ENCODE data around the gene CACNA2D2. TPM values are rescaled to one million over a fixed set of nuclear protein-coding genes. Genes with fewer than 3 reads are reported as not detected.

The CACNA2D2 gene
- total RNA-seq, 1 donor from 2014 or later, result 0.21 TPM

- Histone ChIP-seq H3K4me3 (ENCODE audit: low read depth, low read length) (no peak overlapping the region), H3K27me3 (ENCODE audit: control insufficient read depth, insufficient read depth, low read length) (no peaks in the 10 kb centered on the region), H3K36me3 (ENCODE audit: control insufficient read depth, insufficient read depth, low read length) (no peaks in the 10 kb centered on the region)
- TF ChIP-seq CTCF (IDR thresholded peaks at IDR 0.05; ENCODE audit: insufficient read depth, low read length, poor library complexity, severe bottlenecking), result no peak
- no peak for DNase-seq (ENCODE audit: low read depth)
These were observed 180.3 kb downstream of the CACNA2D2 start for GRCh38 chr3:50323092-50323600.

- TF ChIP-seq CTCF (IDR thresholded peaks at IDR 0.05; ENCODE audit: insufficient read depth, low read length, poor library complexity, severe bottlenecking), result peak; percentile 2
- no peaks in the 10 kb centered on the region for H3K27me3 ChIP-seq (ENCODE audit: control insufficient read depth, insufficient read depth, low read length)
- DNase-seq (ENCODE audit: low read depth), result no peak
- H3K36me3 ChIP-seq (ENCODE audit: control insufficient read depth, insufficient read depth, low read length), result peaks cover 3% of the 10 kb centered on the region
- peak within 1 kb of the TSS; percentile 81 for H3K4me3 ChIP-seq (ENCODE audit: low read depth, low read length)
These were observed 180.9 kb downstream of the CACNA2D2 start, which contains the start of gene HYAL2 for GRCh38 chr3:50322386-50323091. TSS of gene HYAL2 (minus strand) at chr3:50322745. CDS start at chr3:50320489, 2,256 bp downstream.

- no peak for TF ChIP-seq CTCF (IDR thresholded peaks at IDR 0.05; ENCODE audit: insufficient read depth, low read length, poor library complexity, severe bottlenecking)
- DNase-seq (ENCODE audit: low read depth), result no peak
- Histone ChIP-seq H3K36me3 (ENCODE audit: control insufficient read depth, insufficient read depth, low read length) (peaks cover 3% of the 10 kb centered on the region), H3K27me3 (ENCODE audit: control insufficient read depth, insufficient read depth, low read length) (no peaks in the 10 kb centered on the region), H3K4me3 (ENCODE audit: low read depth, low read length) (peak overlapping the region; percentile 81)
These were observed 181.4 kb downstream of the CACNA2D2 start for GRCh38 chr3:50322115-50322385.

- Histone ChIP-seq H3K27me3 (ENCODE audit: control insufficient read depth, insufficient read depth, low read length) (no peaks in the 10 kb centered on the region), H3K36me3 (ENCODE audit: control insufficient read depth, insufficient read depth, low read length) (peaks cover 3% of the 10 kb centered on the region), H3K4me3 (ENCODE audit: low read depth, low read length) (peak overlapping the region; percentile 81)
- DNase-seq (ENCODE audit: low read depth), result no peak
- peak; percentile 74 for TF ChIP-seq CTCF (IDR thresholded peaks at IDR 0.05; ENCODE audit: insufficient read depth, low read length, poor library complexity, severe bottlenecking)
These were observed 181.9 kb downstream of the CACNA2D2 start for GRCh38 chr3:50321336-50322114.

- peak overlapping the region; percentile 81 for H3K4me3 ChIP-seq (ENCODE audit: low read depth, low read length)
- H3K27me3 ChIP-seq (ENCODE audit: control insufficient read depth, insufficient read depth, low read length), result no peaks in the 10 kb centered on the region
- peaks cover 3% of the 10 kb centered on the region for H3K36me3 ChIP-seq (ENCODE audit: control insufficient read depth, insufficient read depth, low read length)
- no peak for DNase-seq (ENCODE audit: low read depth)
- no peak for TF ChIP-seq CTCF (IDR thresholded peaks at IDR 0.05; ENCODE audit: insufficient read depth, low read length, poor library complexity, severe bottlenecking)
These were observed 182.5 kb downstream of the CACNA2D2 start for GRCh38 chr3:50320853-50321335.

All from kidney epithelial cell (primary cell).